ENCODE results near the gene NPTN.
"Not testable (repeated sequence)": the region's sequence is repeated elsewhere in the genome, so short reads cannot be mapped to it uniquely, and the experiment has no call there.

The NPTN gene

DNA sequence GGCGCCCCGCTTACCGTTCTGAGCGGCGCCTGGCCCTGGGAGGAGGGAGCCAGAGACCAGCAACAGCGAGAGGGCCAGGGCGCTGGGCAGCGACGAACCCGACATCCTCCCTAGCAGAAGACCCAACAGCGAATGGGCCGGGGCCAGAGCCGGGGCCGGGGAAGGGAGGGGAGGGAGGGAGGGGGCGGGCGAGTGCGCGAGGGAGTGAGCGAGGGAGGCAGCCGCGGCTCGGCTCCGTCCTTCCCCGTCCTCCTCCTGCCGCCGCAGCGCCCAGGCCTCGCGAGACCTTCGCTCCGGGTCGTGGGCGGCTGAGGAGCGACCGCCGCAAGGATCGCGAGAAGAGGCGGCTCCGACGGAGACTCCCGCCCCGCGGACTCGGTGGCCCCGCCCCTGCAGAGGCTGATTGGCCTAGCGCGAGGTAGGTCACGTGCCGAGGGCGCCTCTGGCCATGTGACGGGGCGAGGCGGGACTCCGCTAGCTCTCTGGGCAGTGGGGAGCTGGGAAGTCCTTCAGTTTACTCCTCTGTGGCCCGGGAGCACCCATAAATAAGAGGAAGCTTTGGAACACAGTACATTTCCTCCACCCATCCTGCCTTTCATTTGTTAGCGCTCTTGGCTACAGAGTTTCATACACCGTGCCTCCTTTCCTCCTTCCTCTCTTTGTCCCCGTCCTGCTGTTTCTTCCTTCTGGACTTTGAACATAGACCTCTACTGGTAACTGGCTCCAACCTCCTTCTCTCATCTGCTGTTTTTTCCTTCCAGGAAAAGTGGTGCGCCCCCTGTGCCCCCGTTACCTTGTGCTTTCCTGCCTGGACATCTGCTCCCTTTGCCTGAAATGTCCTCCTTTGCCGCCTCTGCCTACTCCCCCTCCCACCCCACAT, at the start of gene NPTN:
TSS of gene NPTN (minus strand) at position 279 of the 880 bp plus-strand sequence. CDS start at position 105, 174 bp downstream.
- peak; percentile 94 to 97 for DNase-seq (ENCODE audit: low read depth in 2 of 2)

DNA sequence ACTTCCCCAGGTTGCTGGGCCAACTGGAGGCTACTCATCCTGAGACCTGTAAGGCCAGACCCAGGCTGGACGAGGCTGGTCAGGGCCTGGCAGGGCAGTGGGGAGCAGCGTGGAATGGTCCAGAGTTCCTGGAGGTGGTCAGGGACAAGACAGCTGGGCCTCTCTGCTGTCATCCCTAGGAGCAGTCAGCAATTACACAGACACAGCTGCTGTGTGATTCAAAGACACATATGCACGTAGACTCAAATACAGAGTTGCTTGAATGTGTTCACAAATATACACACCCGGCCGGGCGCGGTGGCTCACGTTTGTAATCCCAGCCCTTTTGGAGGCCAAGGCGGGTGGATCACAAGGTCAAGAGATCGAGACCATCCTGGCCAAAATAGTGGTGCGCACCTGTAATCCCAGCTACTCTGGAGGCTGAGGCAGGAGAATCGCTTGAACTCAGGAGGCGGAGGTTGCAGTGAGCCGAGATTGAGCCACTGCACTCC, 49.5 kb upstream of the NPTN start:
- DNase-seq (ENCODE audit: low read depth in 2 of 2): no peak

DNA sequence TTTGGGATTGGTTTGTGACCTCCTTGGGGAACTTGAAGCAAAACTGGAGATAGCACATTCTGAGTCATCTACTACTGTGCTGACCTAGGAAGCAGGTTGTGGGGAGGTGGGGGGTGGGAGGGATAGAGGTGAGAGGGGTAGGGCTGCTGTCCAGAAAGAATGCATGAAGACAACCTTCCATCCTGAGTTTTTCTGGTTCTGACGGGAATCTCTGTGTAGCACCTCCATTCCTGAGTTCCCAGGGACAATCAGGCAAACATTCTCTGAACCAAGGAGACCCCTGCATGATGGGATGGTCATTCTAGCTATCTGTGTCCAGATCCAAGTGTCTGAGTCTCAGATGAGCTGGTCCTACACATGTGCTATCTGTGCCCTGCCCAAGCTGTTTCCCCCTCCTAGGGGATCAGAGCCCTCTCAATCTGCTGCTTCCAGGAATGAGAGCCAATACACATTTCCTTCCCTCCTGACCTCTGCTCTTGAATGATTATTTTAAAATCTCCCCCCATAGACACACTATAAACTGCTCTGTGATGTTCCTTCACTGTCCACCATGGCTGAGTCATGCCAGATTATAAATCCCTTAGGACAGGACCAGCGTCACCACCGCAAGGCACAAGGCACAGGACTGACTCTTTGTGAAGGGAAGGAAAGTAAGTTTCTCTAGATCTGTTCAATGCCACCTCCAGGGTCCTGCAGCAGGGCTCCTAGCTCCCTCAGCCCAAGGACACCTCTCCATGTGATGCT, 48.8 kb upstream of the NPTN start:
- DNase-seq (ENCODE audit: low read depth in 2 of 2): no peak

DNA sequence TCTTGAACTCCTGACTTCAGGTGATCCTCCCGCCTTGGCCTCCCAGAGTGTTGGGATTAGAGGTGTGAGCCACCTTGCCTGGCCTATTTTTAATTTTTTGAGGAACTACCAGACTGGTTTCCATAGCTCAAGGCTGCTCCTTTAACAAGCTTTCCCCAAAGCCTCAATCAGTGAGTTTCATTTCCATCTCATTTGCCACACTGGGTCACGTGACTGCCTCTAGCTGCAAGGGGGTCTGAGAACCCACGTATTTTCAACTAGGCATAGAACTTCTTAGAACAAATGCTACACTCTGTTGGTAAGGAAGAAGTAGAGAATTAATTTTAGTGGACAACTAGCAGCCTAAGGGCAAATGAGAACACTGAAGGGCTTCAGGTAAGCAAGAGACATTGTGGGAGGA, 47.9 kb upstream of the NPTN start:
- no peak for DNase-seq (ENCODE audit: low read depth in 2 of 2)

DNA sequence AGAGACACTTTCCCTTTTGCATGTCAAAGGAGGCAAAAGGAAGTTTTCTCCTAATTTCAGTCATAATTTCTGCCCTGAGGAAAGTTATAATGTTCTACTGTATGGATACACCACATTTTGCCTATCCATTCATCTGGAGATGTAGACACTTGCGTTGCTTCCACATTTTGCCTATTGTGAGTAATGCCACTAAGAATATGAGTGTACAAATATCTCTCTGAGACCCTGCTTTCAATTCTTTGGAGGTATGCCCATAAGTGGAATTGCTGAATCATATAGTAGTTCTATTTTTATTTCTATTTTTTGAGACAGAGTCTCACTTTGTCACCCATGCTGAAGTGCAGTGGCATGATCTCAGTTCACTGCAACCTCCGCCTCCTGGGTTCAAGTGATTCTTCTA, 47.4 kb upstream of the NPTN start:
- DNase-seq (ENCODE audit: low read depth in 2 of 2): no peak

DNA sequence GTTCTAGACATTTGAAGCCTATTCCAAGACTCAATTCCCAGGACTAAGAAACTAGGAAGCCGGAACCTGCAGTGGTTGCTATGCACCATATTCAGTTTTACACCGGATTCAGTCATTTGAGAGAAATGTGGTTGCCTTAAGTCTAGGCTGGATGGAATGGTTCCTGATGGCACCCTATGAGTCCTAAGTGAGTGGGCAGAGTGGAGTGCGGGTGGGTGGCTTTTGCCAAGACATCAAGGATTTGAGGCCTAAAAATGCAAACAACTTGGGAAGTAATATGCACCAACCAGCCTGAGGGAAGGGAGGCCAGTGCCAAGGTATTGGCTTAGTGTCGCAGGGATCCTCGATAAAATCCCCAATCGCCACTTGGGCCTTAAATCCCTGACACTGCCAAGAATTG, 46.8 kb upstream of the NPTN start:
- DNase-seq (ENCODE audit: low read depth in 2 of 2): no peak

DNA sequence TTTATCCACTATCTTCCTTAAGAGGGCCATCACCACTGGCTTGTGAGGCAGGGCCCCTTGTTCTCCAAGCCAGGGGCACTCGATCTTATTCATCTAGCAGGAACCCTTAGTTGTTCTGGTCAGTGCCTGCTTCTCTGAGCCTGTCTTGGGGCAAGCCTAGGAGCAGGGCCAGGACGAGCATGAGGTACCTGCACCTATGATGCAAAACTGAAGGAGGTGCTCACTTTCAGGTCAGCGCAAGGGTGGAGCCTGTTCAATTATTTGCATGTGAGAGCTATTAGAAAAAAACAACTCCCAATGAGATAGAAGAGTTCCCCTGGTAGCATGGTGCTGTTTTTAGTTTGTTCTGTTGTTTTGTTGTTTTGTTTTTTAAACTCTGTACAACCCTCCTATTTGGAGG, 46.0 kb upstream of the NPTN start:
- DNase-seq (ENCODE audit: low read depth in 2 of 2): no peak

DNA sequence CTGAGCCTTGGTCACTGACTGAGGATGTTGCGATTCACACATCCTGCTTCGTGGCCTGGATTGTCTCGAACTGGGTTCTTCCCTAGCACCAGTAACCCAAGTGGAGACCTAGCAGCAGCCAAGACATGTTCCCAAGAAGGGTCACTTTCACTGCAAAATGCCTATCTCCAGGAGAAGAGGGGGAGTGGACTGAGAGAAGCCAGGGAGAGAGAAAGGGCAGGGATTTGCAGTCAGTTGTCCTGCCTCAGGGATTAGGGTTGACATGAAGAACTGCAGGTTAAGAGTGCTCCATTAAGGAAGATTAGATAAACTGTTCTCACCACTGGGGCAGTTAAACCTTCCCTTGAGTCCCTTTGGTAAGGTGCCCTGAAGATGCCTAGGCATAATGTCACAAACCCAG, 45.3 kb upstream of the NPTN start:
- DNase-seq (ENCODE audit: low read depth in 2 of 2): no peak

DNA sequence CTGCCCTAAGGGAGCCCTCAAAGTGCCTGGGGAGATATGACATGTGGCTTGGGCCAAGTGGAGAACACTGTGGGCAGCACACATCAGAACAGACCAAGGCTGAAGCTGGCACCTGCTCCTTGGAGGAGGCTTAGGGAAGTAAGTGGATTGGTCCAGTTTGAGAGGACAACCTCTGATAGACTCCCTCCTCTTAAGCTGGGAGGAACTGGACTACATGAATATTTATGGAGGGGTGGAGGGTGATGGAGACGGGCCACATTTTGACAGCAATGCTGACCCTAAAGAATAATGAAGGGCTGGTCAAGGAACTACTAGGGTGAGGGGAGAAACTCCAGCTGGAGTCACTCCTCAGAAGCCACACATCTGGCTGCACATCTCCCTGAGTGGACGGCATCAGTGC, 44.5 kb upstream of the NPTN start:
- no peak for DNase-seq (ENCODE audit: low read depth in 2 of 2)

DNA sequence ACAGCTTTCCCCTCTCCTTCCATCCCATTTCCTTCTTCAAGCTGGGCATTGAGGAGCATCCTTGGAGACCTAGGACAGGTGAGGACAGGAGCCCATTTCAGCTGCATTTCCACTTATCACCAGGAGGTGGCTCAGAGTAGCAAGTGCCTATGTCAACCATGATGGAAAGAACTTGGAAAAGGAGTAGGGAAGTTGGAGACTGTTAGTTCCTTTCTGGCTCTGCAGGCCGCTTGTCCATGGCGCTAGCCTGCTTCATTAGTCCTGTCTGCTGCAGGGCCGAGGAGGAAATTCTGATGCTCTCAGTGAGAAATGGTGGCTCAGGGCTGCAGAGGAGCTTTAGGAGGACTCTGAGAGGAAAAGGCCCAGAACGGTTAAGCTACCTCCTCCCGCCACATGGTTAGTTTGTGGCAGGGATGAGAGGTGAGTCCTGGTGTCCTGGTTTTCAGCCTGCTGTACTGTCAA, 44.0 kb upstream of the NPTN start:
- DNase-seq (ENCODE audit: low read depth in 2 of 2): peak; percentile 7 to 24

DNA sequence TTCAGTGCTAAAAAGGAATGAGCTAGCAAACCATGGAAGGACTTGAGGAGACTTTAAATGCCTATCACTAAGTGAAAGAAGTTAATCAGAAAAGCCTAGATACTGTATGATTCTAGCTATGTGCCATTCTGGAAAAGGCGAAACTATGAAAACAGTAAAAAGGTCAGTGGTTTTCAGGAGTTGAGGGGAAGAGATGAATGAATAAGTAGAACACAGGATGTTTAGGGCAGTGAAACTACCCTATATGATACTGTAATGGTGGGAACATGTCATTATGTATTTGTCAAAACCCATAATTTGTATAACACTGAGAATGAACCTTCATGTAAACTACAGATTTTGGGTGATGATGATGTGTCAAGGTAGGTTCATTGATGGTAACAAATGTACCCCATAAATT, 41.4 kb upstream of the NPTN start:
- no peak for DNase-seq (ENCODE audit: low read depth in 2 of 2)

DNA sequence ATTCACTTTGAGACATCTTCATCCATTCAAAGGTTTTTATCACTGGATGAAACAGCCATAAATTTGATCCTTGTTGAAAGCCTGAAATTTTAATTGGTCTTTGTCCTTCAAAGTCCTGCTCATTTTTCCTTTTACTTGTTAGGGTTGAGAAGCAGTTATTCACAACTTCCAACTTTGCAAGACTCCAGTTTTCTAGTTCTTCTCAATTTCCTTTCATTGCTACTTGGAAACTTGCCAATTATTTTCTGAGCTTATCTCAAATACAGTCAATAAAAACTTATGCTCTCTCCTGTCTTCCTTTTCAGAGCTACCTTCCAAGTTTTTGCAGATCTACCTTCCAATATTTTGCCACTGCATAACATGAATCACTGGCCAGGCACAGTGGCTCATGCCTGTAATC, 27.3 kb upstream of the NPTN start:
- no peak for DNase-seq (ENCODE audit: low read depth in 2 of 2)

DNA sequence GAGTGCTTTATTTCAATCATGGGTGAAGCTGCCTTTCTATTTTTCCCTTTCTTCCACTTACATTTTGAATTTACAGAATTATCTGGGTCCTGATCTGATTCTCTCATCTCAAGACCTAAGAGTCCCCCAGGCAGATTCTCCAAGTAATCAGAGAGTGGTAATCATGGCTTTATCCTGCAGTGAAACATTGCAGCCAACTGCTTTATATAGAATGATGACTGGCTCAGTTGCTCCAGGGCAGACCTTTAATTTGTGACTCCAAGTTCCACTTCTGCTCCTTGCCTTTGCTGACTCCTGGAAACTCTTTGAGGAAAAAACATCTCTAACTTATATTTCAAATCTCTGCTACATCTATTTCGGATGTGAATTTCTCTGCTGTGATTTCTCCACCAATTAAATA, 25.5 kb upstream of the NPTN start:
- no peak for DNase-seq (ENCODE audit: low read depth in 2 of 2)

DNA sequence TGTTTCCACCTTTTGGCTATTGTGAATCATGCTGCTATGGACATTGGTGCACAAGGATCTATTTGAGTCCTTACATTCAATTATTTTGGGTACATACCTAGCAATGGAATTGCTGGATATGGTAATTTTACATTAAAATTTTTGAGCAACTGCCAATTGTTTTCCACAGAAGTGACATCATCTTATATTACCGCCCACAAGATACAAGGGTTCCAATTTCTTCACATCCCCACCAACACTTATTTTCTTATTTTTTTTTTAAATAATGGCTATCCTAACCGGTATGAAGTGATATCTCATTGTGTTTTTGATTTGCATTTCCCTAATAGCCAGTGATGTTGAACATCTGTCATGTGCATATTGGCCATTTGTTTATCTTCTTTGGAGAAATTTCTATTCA, 22.5 kb upstream of the NPTN start:
- no peak for DNase-seq (ENCODE audit: low read depth in 2 of 2)

DNA sequence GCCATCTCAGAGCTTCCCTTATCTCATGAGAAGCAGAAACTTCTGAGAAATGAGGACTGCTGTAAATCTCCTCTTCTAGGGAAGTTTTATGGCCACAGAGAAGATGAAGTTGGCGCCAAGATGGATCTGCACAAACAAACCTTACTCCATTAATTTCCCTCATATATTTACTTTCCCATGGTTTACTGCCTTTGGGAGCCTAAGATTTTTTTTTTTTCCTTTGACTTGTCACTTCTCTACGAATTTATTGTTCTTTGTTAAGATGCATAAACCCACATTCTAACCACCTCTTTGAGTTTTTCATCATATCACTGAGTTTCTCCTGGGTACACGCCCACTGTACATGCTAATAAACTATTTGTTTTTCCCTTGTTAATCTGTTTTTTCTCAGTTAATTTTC, 21.5 kb upstream of the NPTN start:
- no peak for DNase-seq (ENCODE audit: low read depth in 2 of 2)

DNA sequence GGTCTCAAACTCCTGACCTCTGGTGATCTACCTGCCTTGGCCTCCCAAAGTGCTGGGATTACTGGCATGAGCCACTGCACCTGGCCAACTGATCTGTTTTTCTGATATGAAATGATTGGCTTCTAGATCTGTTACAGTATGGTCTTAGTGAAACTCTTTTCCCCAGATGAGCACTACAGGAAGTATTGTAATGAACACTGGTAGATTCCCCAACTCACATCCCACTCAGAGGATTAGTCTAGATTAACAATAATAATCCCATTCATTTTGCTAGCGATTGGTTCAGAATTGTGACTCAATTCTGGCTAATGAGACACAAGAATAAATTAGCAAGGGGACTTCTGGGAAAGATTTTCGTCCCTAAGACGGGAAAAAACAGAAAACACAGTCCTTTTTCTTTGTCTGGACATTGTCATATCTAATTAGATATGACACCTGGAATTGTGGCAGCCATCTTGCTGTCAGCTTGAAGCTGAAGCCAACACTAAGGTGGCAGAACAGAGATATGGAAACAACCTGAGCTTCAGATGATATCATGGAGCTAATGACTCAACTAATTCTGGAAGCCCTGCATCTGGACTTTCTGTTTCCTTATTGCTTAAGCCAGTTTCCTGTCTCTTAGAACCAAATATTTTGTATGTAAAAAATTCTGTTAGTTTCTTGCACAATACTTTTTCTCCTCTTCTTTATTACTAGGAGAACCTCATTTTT, 17.4 kb upstream of the NPTN start:
- no peak for DNase-seq (ENCODE audit: low read depth in 2 of 2)

DNA sequence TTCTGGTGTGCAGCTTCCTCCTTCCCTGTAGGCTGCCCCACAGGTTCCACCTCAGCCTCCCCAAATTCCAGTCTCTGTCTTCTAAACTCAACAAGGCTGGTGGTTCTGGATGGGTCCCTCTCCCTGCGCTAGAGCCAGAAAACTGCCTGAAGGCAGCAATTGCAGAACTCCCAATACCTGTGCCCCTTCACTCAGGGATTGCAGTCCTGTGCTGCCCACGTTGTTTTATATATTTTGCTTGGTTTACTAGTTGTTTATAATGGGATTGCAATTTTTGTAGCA, 14.8 kb upstream of the NPTN start:
- no peak for DNase-seq (ENCODE audit: low read depth in 2 of 2)

DNA sequence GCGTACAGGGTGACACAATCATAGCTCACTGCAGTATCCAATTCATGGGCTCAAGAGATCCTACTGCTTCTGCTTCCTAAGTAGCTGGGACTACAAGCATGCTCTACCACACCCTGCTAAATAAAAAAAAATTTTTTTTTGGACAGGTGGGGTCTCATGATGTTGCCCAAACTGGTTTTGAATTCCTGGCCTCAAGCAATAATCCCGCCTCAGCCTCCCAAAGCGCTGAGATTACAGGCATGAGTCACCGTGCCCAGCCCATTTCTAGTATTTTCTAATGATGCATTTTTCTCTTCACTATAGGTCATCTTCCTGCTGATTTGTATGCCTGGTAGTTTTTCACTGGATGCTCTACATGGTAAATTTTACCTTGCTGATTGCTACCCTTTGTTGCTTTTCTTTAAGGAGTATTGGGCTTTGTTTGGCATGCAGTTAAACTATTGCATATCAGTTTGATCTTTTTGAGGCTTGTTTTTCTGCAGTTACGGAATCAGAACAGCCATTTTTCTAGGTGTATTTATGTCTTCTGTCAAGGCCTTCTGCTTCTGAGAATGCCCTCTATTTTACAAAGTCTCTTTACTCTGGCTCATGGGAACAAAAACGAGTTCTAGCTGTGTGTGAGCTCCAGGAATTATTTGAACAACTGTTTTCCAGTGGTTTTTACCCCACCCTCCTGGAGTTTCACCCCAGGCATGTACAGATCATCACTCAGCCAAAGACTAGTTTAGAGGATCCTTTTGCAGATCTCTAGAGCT, 14.2 kb upstream of the NPTN start:
- DNase-seq (ENCODE audit: low read depth in 2 of 2): no peak

DNA sequence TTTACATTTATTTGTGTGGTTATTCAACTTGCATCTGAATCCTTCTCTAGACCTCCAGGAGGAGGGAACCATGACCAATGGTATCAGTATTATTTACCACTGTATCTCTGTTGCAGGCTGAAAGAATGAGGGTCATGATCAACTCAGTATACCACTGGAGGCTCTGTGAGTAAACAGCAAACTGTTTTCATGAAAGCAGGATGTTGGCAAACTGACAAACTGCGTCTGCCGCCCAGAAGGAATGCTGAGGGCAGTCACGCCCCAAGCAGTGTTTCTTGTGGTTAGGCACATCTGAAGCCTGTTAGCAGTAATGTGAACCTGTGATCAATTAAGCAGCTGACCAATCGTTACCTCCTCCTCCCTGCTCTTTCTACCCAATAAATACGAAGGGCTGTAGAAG, 6.3 kb upstream of the NPTN start:
- not testable (repeated sequence) for DNase-seq (ENCODE audit: low read depth in 2 of 2)

DNA sequence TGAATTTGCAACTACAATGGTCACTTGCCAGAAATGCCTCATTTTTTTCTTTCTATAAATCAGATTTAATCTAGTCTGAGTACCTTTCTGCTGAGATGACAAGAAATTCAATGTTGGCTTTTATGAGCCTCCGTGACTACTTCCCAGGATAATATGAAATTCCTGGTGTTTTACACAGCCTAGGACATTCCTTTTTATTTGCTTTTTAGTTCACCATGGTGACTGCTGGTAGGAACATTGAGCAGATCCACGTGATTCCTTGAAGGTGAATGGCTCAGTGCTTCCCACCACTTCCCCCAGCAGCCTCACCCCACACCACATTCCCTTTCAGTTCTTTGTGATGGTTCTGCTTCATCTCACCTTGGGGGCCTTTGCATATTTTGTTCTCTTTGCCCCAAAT, 4.3 kb upstream of the NPTN start:
- DNase-seq (ENCODE audit: low read depth in 2 of 2): no peak

DNA sequence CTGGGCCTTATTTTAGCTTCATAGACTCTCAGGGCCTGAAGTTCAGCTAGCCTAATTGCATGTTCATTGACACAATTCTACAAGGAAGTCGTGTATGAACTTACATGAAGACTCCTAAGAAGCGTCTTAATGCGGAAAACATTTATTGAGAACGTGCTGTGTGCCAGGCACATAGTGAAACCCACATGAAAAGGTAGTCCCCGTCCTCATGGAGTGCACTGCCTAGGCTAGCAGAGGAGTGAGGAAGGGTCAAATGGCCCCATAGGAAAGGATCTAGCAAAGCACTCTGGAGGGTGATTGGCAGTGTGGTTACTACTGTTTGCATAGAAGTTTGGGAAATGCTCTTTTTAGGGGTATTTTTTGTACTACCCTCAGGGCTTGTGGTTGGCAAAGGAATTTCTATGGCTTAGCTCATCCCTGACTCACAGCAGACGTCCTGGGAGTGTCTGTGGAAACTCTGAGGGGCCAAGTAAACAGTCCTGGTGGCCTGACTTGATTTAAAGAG, 854 bp upstream of the NPTN start:
- DNase-seq (ENCODE audit: low read depth in 2 of 2): no peak

DNA sequence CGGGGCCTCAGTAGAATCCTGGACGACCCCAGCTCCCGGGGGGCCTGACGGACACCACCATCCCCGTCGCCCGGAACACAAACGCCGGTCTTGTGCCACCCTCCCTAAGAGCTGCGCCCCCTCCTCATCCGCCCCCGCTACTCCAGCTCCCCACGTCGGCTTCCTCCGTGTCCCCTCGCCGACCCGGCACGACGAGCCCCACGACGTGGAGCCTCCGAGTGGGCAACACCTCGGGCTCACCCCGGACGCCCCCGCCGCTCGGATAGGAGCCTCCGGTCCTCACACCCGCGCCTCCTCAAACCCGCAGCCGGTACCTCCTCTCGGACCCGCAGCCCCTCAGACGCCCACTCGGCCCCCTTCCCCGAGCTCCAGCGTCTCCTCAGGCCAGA, 525 bp downstream of the NPTN start:
- no peak for DNase-seq (ENCODE audit: low read depth in 2 of 2)
